H1 (cell line): ENCODE data around the gene G3BP1. TPM values are rescaled to one million over a fixed set of nuclear protein-coding genes. Genes with fewer than 3 reads are reported as not detected.

Source experiments
- EZH2 ChIP-seq: fragments of 200-600 bp; sonication (generic); IDR thresholded peaks from 2 replicates; pipeline ENCODE4 v1.7.1; 2012; ENCODE audit warnings: low read depth, mild to moderate bottlenecking, moderate library complexity, low read length, inconsistent platforms; ENCODE audit not compliant: severe bottlenecking
- RXRA ChIP-seq: IDR thresholded peaks from 2 replicates; pipeline ENCODE4 v1.6.1; 2011; ENCODE audit warnings: low read depth, mild to moderate bottlenecking, low read length, moderate library complexity; ENCODE audit not compliant: insufficient read depth
- USF2 ChIP-seq: IDR thresholded peaks from 2 replicates; pipeline ENCODE4 v1.6.1; 2011; ENCODE audit warnings: low read length, improper control_type of control experiment
- polyA plus RNA-seq, 7 experiments: library from polyadenylated mRNA; depleted of rRNA in 3 of 7; stranded (reverse) in 5 of 7; unstranded in 2 of 7; fragments of >200 nt in 5 of 7; fragments of 200-250 nt in 2 of 7; gene quantifications; 1 replicate in 5 of 7; 2 replicates in 1 of 7; 4 replicates in 1 of 7; pipeline versions ENCODE4 v1.2.1 to v1.2.3, GENCODE V29; 2011 to 2013; ENCODE audit warnings: missing spikeins in 2 of 7, mixed read lengths in 2 of 7
- total RNA-seq: library from RNA; stranded (reverse); fragmentation: NEBNext Ultra II Directional; extraction: Animal tissue kit (Norgen Biotek cat#: 25700); gene quantifications from 2 replicates; pipeline ENCODE4 v1.2.1, GENCODE V29; 2021
- TF ChIP-seq, protein P1 (sequence below): fragments of 300-600 bp; sonication (generic); IDR thresholded peaks from 2 replicates; pipeline ENCODE4 v1.7.1; 2012; ENCODE audit warnings: low read length, moderate library complexity, mild to moderate bottlenecking, inconsistent platforms; ENCODE audit not compliant: insufficient replicate concordance

Gene G3BP1
- total and polyA plus RNA-seq, 2 of the 8 experiments (the other 6 are each of a cell fraction or from before 2014, with no cell fraction given): 71.2 to 516 TPM

GRCh38 chr5:151808451-151809169, 36.9 kb downstream of the G3BP1 start (continued):
- TF ChIP-seq, protein P1, sequence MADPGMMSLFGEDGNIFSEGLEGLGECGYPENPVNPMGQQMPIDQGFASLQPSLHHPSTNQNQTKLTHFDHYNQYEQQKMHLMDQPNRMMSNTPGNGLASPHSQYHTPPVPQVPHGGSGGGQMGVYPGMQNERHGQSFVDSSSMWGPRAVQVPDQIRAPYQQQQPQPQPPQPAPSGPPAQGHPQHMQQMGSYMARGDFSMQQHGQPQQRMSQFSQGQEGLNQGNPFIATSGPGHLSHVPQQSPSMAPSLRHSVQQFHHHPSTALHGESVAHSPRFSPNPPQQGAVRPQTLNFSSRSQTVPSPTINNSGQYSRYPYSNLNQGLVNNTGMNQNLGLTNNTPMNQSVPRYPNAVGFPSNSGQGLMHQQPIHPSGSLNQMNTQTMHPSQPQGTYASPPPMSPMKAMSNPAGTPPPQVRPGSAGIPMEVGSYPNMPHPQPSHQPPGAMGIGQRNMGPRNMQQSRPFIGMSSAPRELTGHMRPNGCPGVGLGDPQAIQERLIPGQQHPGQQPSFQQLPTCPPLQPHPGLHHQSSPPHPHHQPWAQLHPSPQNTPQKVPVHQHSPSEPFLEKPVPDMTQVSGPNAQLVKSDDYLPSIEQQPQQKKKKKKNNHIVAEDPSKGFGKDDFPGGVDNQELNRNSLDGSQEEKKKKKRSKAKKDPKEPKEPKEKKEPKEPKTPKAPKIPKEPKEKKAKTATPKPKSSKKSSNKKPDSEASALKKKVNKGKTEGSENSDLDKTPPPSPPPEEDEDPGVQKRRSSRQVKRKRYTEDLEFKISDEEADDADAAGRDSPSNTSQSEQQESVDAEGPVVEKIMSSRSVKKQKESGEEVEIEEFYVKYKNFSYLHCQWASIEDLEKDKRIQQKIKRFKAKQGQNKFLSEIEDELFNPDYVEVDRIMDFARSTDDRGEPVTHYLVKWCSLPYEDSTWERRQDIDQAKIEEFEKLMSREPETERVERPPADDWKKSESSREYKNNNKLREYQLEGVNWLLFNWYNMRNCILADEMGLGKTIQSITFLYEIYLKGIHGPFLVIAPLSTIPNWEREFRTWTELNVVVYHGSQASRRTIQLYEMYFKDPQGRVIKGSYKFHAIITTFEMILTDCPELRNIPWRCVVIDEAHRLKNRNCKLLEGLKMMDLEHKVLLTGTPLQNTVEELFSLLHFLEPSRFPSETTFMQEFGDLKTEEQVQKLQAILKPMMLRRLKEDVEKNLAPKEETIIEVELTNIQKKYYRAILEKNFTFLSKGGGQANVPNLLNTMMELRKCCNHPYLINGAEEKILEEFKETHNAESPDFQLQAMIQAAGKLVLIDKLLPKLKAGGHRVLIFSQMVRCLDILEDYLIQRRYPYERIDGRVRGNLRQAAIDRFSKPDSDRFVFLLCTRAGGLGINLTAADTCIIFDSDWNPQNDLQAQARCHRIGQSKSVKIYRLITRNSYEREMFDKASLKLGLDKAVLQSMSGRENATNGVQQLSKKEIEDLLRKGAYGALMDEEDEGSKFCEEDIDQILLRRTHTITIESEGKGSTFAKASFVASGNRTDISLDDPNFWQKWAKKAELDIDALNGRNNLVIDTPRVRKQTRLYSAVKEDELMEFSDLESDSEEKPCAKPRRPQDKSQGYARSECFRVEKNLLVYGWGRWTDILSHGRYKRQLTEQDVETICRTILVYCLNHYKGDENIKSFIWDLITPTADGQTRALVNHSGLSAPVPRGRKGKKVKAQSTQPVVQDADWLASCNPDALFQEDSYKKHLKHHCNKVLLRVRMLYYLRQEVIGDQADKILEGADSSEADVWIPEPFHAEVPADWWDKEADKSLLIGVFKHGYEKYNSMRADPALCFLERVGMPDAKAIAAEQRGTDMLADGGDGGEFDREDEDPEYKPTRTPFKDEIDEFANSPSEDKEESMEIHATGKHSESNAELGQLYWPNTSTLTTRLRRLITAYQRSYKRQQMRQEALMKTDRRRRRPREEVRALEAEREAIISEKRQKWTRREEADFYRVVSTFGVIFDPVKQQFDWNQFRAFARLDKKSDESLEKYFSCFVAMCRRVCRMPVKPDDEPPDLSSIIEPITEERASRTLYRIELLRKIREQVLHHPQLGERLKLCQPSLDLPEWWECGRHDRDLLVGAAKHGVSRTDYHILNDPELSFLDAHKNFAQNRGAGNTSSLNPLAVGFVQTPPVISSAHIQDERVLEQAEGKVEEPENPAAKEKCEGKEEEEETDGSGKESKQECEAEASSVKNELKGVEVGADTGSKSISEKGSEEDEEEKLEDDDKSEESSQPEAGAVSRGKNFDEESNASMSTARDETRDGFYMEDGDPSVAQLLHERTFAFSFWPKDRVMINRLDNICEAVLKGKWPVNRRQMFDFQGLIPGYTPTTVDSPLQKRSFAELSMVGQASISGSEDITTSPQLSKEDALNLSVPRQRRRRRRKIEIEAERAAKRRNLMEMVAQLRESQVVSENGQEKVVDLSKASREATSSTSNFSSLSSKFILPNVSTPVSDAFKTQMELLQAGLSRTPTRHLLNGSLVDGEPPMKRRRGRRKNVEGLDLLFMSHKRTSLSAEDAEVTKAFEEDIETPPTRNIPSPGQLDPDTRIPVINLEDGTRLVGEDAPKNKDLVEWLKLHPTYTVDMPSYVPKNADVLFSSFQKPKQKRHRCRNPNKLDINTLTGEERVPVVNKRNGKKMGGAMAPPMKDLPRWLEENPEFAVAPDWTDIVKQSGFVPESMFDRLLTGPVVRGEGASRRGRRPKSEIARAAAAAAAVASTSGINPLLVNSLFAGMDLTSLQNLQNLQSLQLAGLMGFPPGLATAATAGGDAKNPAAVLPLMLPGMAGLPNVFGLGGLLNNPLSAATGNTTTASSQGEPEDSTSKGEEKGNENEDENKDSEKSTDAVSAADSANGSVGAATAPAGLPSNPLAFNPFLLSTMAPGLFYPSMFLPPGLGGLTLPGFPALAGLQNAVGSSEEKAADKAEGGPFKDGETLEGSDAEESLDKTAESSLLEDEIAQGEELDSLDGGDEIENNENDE: no peak
- TF ChIP-seq EZH2 (no peak), USF2 (no peak), RXRA (no peak)
